CD4-positive, alpha-beta T cell treated with Interleukin-21 for 1 hour (primary cell): ENCODE measurements around the gene EPRS1.
"Not testable (repeated sequence)": the region's sequence is repeated elsewhere in the genome, so short reads cannot be mapped to it uniquely, and the experiment has no call there.

Experiments used
- DNase-seq: peaks from one replicate; pipeline ENCODE4 v3.0.0-alpha.2; 2020

The EPRS1 gene

GRCh38 chr1:220046052-220046930 lies at the start of gene EPRS1:
TSS of gene EPRS1 (minus strand) at chr1:220046505. CDS start at chr1:220046388, 117 bp downstream.
- peak; percentile 96 for DNase-seq

GRCh38 chr1:220094016-220094911 lies 48.0 kb upstream of the EPRS1 start, which contains the start of gene IARS2:
TSS of gene IARS2 (plus strand) at chr1:220094132. CDS start at chr1:220094217, 85 bp downstream.
- peak; percentile 95 for DNase-seq

- no peak for DNase-seq
Observed at GRCh38 chr1:220093361-220094015, 47.2 kb upstream of the EPRS1 start.

- no peak for DNase-seq
Observed at GRCh38 chr1:220092694-220093093, 46.4 kb upstream of the EPRS1 start.

GRCh38 chr1:220089650-220090556 lies 43.6 kb upstream of the EPRS1 start, which contains the start of gene BPNT1:
TSS of gene BPNT1 (minus strand) at chr1:220089788. CDS start at chr1:220079846, 9,942 bp downstream.
- peak; percentile 99 for DNase-seq

- not testable (repeated sequence) for DNase-seq
Observed at GRCh38 chr1:220086261-220086686, 40.0 kb upstream of the EPRS1 start.

- DNase-seq, result no peak
Observed at GRCh38 chr1:220084460-220084859, 38.2 kb upstream of the EPRS1 start.

- DNase-seq, result no peak
Observed at GRCh38 chr1:220077887-220078286, 31.6 kb upstream of the EPRS1 start.

- DNase-seq, result no peak
Observed at GRCh38 chr1:220076861-220077762, 30.8 kb upstream of the EPRS1 start.

GRCh38 chr1:220067269-220068204 lies 21.2 kb upstream of the EPRS1 start:
- no peak for DNase-seq

- no peak for DNase-seq
Observed at GRCh38 chr1:220062629-220063028, 16.3 kb upstream of the EPRS1 start.

- DNase-seq, result no peak
Observed at GRCh38 chr1:220060876-220061275, 14.6 kb upstream of the EPRS1 start.

GRCh38 chr1:220056374-220056773 lies 10.1 kb upstream of the EPRS1 start:
- DNase-seq, result peak; percentile 42

GRCh38 chr1:220045356-220046051 lies 801 bp downstream of the EPRS1 start:
- DNase-seq, result peak; percentile 30

- DNase-seq, result no peak
Observed at GRCh38 chr1:220044678-220045355, 1.5 kb downstream of the EPRS1 start.

- no peak for DNase-seq
Observed at GRCh38 chr1:220043646-220044045, 2.7 kb downstream of the EPRS1 start.

GRCh38 chr1:220040028-220040596 lies 6.2 kb downstream of the EPRS1 start:
- no peak for DNase-seq

GRCh38 chr1:220038640-220039039 lies 7.7 kb downstream of the EPRS1 start:
- no peak for DNase-seq
